ENCODE results near the gene FRYL.

FRYL gene

DNA sequence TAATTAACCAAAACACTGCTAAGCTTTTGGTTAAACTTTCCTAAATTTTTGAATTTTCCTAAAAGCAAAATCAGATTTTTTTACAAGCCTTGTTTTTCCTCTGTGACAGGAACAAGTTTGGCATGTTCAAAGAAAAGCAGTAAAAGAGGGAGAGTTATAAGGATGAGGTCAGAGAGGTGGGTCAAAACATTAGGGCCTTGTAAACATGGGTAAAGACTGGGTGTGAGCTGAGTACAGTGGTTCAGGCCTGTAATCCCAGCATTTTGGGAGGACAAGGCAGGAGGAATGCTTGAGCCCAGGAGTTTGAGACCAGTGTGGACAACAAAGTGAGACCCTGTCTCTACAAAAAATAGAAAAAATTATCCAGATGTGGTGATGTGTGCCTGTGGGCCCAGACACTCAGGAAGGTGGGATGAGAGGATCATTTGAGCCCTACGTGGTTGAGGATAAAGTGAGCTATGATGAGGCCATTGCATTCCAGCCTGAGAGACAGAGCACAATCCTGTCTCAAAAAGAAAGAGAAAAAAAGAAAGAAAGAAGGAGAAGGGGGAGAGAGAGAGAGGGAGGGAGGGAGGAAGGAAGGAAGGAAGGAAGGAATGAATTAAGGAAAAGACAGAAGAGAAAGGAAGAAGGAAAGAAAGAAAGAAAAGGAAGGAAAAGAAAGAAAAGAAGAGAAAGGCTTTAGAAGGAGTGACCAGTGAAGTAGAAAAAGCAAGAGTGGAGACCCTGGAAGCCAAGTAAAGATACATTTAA, 17.0 kb upstream of the FRYL start:
- ChIA-PET CTCF (interaction anchor here (1.3 to 2.2 kb wide), 2 partner anchors 8 to 17 kb away, joined by 3 to 5 read pairs; partner anchors contain the start of gene FRYL), POLR2A (interaction anchor here (0.9 kb wide), 1 partner anchor 16 kb away, joined by 3 read pairs; no protein-coding TSS in a partner anchor)
- TF ChIP-seq, protein P1, sequence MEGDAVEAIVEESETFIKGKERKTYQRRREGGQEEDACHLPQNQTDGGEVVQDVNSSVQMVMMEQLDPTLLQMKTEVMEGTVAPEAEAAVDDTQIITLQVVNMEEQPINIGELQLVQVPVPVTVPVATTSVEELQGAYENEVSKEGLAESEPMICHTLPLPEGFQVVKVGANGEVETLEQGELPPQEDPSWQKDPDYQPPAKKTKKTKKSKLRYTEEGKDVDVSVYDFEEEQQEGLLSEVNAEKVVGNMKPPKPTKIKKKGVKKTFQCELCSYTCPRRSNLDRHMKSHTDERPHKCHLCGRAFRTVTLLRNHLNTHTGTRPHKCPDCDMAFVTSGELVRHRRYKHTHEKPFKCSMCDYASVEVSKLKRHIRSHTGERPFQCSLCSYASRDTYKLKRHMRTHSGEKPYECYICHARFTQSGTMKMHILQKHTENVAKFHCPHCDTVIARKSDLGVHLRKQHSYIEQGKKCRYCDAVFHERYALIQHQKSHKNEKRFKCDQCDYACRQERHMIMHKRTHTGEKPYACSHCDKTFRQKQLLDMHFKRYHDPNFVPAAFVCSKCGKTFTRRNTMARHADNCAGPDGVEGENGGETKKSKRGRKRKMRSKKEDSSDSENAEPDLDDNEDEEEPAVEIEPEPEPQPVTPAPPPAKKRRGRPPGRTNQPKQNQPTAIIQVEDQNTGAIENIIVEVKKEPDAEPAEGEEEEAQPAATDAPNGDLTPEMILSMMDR (IDR thresholded peaks at IDR 0.05; ENCODE audit: control extremely low read depth, extremely low read depth, low read depth, missing control alignments): no peak
- DNase-seq (ENCODE audit: extremely low spot score): no peak

DNA sequence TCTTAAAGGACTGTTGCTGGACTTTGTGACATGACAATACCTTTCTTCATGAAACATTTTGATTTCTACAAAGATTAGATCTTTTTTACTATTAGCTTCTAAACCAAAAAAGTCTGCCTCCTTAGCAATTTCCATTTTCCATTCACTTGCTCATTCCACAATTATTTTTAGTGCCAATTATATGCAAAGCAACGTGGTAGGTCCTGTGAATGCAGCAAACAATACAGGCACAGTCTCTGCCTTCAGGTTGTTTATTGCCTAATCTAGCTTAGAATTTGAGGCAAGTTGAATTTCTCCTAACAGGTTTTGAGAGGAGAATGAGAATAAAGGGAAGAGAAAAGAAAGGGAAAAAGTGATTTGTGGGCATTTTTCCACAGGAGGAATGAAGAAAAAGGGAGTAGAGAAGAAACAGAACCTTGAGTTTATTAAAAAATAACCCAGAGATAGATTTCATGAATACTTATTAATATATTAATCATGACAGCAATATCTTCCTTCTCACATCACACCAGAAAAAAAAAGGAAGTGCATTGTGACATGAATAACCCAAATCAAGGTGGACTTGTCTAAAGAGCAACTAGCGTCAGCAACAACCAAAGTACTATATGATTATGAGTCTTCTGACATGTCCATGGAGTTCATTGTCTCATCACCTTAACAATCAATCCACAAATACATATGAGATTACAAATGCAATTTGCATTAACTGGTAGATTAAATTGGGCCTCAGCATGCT, 16.3 kb upstream of the FRYL start:
- DNase-seq (ENCODE audit: extremely low spot score): no peak
- ChIA-PET POLR2A (no interaction called here), CTCF (interaction anchor here (1.3 to 2.2 kb wide), 2 partner anchors 9 to 16 kb away, joined by 3 to 5 read pairs; partner anchors contain the start of gene FRYL)
- TF ChIP-seq, protein P1 (IDR thresholded peaks at IDR 0.05; ENCODE audit: control extremely low read depth, extremely low read depth, low read depth, missing control alignments): no peak

DNA sequence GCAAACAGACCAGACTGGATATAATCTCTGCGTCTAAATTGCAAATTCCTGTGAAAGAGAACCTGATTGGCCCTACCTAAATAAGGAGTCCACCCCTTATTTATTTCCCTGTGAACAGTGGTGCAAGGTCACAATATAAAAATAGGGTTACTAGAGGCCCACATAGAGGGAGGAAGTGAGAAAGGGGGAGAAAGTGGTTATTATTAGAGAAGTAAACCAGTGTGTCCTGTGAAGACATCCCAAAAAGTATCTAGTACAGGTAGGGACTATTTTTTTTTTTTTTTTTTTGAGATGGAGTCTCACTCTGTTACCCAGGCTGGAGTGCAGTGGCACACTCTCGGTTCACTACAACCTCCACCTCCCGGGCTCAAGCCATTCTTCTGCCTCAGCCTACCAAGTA, 15.0 kb upstream of the FRYL start:
- ChIA-PET POLR2A (no interaction called here), CTCF (no interaction called here)
- DNase-seq (ENCODE audit: extremely low spot score): no peak
- TF ChIP-seq, protein P1 (IDR thresholded peaks at IDR 0.05; ENCODE audit: control extremely low read depth, extremely low read depth, low read depth, missing control alignments): no peak

DNA sequence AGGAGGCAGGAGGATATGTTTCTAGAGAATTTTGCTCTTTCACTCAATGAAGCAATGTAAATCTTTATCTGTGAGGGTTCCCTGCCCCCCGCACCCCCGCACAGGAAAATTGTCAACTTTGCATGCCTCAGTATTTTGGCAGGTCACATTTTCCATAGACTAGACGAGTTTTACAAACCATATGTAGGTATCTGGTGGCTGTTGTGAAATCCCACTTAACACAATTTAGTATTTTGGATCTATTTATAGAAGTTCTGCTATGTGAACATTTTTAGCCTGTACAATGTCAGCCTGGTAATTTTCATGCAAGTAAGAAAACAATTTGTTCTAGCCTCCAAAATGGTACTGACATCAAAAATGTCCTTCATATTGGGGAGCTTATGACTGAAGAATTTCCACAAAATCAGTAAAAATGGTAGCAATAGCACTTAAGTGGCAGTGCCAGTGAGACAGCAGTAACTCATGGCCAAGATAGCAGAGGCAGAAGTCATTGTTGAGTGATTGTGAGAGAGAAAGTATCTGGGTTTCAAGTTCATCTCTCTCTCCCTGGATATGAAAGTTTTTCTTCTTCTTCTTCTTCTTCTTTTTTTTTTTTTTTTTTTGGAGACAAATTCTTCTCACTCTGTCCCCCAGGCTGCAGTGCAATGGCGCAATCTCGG, 12.4 kb upstream of the FRYL start:
- ChIA-PET CTCF (interaction anchor here (0.7 to 2.1 kb wide), 2 partner anchors 11 to 22 kb away, joined by 3 to 6 read pairs; no protein-coding TSS in a partner anchor), POLR2A (no interaction called here)
- no peak for DNase-seq (ENCODE audit: extremely low spot score)
- TF ChIP-seq, protein P1 (IDR thresholded peaks at IDR 0.05; ENCODE audit: control extremely low read depth, extremely low read depth, low read depth, missing control alignments): no peak

DNA sequence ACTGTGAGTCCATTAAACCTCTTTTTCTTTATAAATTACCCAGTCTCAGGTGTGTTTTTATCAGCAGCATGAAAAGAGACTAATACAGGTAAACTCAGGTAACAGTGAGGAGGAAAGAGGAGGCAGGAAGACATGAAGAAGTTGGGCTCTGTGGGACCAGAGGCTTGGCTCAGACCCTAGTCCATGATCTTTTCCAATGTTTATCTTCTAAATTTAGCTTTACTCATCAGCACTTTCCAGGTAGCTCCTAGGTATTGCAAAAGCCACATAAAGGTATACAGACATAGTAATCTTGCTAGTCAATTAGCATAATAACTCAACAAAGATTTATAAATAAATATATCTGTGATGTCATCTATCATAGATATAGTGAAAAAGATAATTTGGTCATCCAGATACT, 11.2 kb upstream of the FRYL start:
- CTCF ChIA-PET: interaction anchor here (1.2 to 2.1 kb wide), 2 partner anchors 10 kb away, joined by 5 to 6 read pairs; no protein-coding TSS in a partner anchor
- TF ChIP-seq, protein P1 (IDR thresholded peaks at IDR 0.05; ENCODE audit: control extremely low read depth, extremely low read depth, low read depth, missing control alignments): no peak
- DNase-seq (ENCODE audit: extremely low spot score): no peak
- POLR2A ChIA-PET: no interaction called here

DNA sequence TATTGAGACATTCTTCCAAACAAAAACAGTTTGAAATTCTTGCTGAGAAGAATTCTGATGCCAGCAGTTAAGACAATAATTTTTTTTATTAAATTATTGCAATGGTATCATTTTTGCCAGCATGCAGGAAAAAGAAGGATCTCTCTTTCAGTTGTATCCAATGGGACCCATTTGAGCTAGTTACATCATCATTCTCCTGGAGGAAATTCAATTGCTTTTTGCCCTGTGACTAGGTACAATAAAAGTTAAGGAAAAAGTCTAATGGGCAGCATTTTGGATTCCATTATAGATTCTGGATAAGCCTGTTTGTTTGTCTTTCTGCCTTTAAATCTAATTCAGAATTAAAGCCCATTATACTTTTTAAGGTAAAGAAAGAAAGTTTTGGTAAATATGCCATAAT, 10.5 kb upstream of the FRYL start:
- POLR2A ChIA-PET: no interaction called here
- TF ChIP-seq, protein P1 (IDR thresholded peaks at IDR 0.05; ENCODE audit: control extremely low read depth, extremely low read depth, low read depth, missing control alignments): no peak
- DNase-seq (ENCODE audit: extremely low spot score): no peak
- CTCF ChIA-PET: interaction anchor here (1.2 to 2.1 kb wide), 2 partner anchors 9 to 11 kb away, joined by 5 to 6 read pairs; no protein-coding TSS in a partner anchor
